GM12872 (cell line): ENCODE results near the gene COL2A1.

ENCODE experiments used
- TF ChIP-seq, protein P1 (sequence below): IDR thresholded peaks from 3 replicates; pipeline ENCODE4 v1.5.1; 2011; ENCODE audit warnings: low read depth, mild to moderate bottlenecking, low read length, moderate library complexity; ENCODE audit not compliant: insufficient read depth

The COL2A1 gene

GRCh38 chr12:48004053-48004941 is at the start of gene COL2A1:
Gene COL2A1, minus strand, starts transcription at chr12:48004476. Its CDS starts 155 bp downstream, at chr12:48004321.
- TF ChIP-seq, protein P1, sequence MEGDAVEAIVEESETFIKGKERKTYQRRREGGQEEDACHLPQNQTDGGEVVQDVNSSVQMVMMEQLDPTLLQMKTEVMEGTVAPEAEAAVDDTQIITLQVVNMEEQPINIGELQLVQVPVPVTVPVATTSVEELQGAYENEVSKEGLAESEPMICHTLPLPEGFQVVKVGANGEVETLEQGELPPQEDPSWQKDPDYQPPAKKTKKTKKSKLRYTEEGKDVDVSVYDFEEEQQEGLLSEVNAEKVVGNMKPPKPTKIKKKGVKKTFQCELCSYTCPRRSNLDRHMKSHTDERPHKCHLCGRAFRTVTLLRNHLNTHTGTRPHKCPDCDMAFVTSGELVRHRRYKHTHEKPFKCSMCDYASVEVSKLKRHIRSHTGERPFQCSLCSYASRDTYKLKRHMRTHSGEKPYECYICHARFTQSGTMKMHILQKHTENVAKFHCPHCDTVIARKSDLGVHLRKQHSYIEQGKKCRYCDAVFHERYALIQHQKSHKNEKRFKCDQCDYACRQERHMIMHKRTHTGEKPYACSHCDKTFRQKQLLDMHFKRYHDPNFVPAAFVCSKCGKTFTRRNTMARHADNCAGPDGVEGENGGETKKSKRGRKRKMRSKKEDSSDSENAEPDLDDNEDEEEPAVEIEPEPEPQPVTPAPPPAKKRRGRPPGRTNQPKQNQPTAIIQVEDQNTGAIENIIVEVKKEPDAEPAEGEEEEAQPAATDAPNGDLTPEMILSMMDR = no peak

DNA sequence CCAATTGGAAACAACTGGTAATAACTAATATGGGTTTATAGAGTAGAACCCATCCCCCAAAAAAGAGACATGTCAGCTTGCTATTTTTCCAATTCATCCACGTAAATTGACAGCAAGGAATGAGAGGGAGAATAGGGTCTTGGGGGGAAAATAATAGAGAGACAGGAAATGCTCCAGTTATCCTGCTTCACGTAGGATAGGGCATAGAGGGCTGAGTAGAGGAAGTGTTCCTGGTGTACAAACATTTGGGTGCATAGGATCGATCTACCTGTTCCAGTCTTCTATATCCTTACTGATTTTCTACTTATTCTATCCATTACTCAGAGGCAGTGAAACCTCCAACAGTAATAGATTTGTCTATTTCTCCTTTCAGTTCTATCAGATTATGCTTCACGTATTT is 49.6 kb upstream of the COL2A1 start:
- TF ChIP-seq, protein P1 = no peak

DNA sequence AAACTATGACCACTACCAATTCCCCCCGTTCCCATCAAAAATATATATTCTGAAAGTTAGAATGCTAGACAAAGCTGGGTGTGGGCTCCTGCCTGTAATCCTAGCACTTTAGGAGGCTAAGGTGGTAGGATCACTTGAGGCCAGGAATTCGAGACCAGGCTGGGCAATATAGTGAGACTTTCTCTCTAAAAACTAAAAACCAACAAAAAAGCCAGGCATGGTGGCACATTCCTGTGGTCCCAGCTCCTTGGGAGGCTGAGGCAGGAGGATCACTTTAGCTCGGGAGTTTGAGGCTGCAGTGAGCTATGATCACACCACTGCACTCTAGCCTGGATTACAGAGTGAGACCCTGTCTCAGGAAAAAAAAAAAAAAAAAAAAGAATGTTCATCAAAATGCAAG is 48.8 kb upstream of the COL2A1 start:
- TF ChIP-seq, protein P1 = no peak

GRCh38 chr12:48051681-48052080 is 47.4 kb upstream of the COL2A1 start:
- TF ChIP-seq, protein P1 = no peak

GRCh38 chr12:48050174-48050573 is 45.9 kb upstream of the COL2A1 start:
- TF ChIP-seq, protein P1 = no peak

DNA sequence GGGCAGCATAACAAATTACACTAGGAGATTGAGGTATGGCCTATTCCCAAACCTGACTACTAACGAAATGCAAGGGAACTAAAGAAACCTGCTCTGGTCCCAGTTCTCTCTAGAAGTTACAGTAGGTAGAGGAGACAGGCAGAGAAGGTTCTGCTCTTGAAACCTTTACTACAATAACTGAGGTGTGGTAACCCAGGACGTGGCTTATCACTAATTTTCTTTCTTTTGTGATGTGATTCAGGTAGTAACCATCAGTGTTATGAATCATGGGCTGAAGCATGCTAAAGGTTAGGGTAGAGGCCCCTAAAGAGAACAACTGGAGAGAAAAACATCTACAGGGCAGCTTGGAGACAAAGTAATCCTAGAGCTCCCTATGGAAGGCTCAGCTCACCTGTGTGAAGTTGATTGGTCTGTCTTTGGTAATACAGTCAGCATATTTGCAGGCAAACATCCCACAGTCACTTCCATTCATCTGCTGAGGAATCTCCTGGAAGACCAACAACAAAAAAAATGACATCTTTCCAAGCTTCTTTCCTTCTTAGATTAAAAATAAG is 41.8 kb upstream of the COL2A1 start:
- TF ChIP-seq, protein P1 = no peak

DNA sequence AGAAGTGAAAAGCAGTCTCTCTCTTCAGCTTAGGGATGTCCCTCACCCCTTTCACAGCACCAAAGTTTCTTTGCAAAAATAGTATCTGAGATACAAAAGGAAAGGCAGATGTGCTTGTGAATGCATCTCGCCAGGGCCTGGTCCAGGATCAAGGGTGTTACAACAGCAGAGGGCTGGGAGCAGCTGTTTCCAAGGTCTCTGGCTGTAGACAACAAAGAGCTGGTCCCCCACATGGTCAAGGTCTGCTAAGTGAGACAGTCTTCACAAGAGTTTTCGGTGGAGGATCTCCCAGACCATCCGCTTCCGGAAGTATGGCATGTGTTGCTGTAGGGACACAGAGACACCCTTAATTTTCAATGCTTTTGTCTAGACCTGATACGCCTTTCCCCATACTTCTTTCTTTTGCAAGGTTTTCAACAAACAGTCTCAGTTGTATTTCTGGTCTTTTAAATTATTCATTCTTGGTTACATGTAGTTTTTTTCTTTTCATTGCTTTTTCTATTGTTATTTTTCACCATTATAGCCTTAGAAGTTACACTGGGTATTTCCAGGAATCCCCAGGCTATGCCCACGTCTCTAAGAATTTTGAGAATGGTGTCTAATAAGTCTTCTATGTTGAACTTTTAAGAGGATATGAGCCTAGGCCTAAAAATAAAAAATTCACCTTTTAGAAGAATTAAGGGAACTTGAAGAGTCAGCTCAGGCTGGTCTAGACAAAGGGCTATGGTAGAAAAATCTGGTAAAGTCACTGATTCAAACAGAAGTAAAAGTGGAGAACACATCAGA is 41.0 kb upstream of the COL2A1 start:
- TF ChIP-seq, protein P1 = no peak
